LNCAP (cell line): ENCODE data around the gene ZNF763.

Experiments used
- CTCF ChIP-seq: fragments of 450-650 bp; IDR thresholded peaks from 2 replicates; pipeline ENCODE4 v1.5.1; 2017; ENCODE audit warnings: mild to moderate bottlenecking

The ZNF763 gene

DNA sequence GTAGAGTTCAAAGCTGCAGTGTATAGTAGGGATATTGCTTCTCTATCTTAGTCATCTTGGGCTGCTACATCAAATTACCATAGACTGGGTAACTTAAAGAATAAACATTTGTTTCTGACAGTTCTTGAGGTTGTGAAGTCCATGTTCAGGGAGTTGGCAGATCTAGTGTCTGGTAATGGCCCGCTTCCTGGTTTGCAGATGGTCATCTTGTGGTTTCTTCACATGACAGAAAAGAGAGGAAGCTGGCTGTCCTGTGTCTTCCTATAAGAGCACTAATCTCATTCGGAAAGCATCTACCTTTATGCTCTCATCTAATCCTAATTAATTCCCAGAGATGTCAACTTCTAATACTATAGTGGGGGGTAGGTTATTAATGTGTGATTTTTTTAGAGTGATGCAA, 6.2 kb downstream of the ZNF763 start:
- no peak for TF ChIP-seq CTCF

- TF ChIP-seq CTCF, result no peak
Measured at GRCh38 chr19:11973019-11973810, 8.4 kb downstream of the ZNF763 start.

DNA sequence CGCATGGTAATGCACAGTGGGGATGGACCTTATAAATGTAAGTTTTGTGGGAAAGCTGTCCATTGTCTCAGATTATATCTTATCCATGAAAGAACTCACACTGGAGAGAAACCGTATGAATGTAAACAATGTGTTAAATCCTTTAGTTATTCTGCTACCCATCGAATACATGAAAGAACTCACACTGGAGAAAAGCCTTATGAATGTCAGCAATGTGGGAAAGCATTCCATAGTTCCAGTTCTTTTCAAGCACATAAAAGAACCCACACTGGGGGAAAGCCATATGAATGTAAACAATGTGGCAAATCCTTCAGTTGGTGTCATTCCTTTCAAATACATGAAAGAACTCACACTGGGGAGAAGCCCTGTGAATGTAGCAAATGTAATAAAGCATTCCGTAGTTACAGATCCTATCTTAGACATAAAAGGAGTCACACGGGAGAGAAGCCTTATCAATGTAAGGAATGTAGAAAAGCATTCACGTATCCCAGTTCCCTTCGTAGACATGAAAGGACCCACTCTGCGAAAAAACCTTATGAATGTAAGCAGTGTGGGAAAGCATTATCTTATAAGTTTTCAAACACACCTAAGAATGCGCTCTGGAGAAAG, 13.8 kb downstream of the ZNF763 start:
- TF ChIP-seq CTCF, result no peak

GRCh38 chr19:11979527-11979926, 14.7 kb downstream of the ZNF763 start:
- no peak for TF ChIP-seq CTCF

DNA sequence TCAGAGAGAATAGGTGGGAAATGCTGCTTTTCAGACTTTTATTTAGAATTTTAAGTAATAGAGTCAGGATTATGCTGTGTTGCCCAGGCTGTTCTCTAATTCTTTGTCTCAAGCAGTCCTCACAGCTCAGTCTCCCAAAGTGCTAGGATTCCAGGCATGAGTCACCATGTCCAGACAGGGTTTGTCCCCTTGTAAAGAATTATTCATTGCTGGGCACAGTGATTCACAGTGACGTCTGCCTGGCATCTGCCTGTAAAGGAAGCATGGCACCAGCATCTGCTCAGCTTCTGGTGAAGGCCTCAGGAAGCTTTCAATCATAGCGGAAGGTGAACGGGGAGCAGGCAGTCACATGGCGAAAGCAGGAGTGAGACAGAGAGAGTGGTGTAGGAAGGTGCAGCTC, 17.7 kb downstream of the ZNF763 start:
- TF ChIP-seq CTCF, result no peak

- no peak for TF ChIP-seq CTCF
Measured at GRCh38 chr19:11984986-11985385, 20.1 kb downstream of the ZNF763 start.

DNA sequence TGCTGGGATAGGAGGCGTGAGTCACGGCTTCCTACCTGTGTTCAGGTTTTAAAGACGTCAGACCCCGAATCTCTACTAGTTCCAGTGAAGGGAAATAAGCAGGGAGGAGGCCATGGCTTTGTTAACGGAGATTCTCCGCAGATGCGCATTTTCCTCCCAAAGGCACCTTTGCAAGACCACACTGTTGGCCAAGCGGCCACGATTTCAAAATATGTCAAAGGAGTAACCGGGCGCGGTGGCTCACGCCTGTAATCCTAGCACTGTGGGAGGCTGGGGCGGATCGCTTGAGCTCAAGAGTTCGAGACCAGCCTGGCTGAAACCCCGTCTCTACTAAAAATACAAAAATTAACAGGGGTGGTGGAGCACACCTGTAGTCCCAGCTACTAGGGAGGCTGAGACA, 21.9 kb downstream of the ZNF763 start:
- no peak for TF ChIP-seq CTCF
